Posterior cingulate gyrus (tissue), 11 donors: ENCODE data around the gene MRPL32.

Experiments
- DNase-seq, 10 donors: peaks; one replicate each; pipeline versions ENCODE4 v3.0.0 to v3.0.0-alpha.2; 2020 to 2021; ENCODE audit warnings: mixed read lengths in 3 of 10
- intact Hi-C: fragments of 100-400 bp; cut with DNase I; formaldehyde crosslinking; loops from one replicate; pipeline ENCODE4 v1.15.1; 2023

The MRPL32 gene

DNA sequence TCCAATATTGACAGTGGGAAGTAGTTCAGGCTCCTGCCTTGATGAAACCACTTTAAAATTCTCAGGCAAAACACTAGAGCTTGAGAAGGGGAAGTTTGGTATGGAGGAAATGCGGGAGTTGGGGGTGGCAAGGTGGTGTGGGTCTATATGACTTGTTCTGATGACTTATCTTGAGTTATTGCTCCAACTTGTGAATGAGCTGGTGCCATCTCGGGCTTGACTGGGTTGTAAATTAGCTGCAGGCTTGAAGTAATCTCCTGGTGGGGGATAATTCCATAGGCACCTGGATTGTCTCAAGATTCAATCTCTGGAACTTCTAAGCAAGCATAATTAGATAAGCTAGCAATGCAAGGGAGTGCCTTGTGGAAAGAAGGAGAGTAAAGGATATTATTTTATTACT, 29.0 kb downstream of the MRPL32 start:
- intact Hi-C loops: no loop called here
- no peak for DNase-seq

DNA sequence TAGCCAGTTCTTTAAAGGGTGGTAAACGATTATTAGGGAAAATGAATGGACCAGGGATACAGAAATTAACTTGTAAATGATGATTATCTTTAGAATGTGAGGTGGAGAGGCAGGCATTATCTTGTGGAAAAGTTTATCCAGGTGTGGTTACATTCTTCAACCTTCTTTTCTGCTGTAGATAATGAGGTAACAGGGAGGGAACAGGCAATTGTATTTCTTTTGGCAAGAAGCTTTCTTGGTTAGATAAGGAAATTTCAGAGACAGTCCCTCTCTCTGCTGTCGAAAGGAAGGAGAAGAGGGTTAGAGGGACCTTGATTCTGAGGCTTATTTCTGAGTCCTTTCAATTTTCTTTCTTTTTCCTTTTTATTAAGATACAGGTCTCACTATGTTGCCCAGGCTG, 32.1 kb downstream of the MRPL32 start:
- intact Hi-C loops: no loop called here
- DNase-seq: no peak

DNA sequence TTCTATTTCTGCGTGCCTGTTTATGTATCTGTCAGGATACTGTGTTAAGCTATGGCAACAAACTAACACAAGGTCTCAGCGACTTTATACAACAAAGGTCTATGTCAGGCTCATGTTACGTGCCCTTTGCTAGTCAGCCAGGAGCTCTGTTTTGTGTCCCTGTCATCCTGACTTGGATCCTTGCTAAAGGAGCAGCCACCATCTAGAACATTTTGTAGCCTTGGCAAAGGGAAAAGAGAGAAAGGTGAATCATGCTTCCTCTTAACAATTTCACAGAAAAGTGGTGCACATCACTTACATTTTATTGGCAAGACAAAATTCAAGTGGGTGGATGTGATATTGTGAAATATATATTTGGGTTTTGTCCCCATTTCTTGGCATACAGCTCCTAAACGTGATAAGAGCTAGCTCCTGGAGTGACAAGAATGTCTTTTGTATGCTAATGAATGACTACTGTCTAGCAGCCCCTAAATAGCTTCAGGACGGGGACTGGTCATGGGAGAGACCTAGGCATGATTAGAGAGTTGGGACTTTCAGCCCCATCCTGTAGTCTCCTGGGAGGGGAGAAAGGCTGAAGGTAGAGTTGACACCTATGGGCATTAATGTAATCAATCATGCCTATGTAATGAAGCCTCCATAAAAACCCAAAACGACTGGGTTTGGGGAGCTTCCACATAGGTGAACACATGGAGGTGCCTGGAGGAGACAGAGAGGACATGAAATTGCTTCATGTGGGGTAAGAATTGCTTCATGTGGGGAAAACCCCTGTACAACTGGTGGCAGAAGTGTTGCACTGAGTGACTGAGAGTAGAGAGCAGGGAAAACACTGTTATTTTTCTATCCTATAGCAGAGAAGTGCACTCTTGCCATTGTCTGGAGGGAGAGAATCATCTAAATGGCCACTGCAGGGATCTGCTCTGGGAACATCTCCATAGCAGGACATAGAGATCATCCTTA, 33.0 kb downstream of the MRPL32 start:
- intact Hi-C loops: no loop called here
- DNase-seq: no peak

DNA sequence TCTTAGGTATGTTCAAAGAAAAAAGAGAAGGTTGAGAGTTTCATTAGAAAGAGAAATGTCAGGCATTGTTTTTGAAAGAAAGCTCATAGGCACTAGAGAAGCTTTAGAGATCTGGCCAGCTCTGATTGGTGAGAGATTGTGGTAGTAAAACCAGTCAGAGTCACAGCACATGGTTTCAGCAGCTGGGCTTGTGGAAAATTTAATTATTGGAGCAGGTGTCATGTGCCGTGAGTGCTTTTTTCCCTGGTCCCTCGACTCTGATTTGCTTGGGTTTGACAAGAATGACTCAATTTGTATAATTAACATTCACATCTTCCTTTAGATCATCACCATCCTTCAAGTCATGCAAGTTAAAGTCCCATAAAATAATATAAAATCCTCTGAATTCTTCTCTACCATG, 35.2 kb downstream of the MRPL32 start:
- no peak for DNase-seq
- intact Hi-C loops: no loop called here

DNA sequence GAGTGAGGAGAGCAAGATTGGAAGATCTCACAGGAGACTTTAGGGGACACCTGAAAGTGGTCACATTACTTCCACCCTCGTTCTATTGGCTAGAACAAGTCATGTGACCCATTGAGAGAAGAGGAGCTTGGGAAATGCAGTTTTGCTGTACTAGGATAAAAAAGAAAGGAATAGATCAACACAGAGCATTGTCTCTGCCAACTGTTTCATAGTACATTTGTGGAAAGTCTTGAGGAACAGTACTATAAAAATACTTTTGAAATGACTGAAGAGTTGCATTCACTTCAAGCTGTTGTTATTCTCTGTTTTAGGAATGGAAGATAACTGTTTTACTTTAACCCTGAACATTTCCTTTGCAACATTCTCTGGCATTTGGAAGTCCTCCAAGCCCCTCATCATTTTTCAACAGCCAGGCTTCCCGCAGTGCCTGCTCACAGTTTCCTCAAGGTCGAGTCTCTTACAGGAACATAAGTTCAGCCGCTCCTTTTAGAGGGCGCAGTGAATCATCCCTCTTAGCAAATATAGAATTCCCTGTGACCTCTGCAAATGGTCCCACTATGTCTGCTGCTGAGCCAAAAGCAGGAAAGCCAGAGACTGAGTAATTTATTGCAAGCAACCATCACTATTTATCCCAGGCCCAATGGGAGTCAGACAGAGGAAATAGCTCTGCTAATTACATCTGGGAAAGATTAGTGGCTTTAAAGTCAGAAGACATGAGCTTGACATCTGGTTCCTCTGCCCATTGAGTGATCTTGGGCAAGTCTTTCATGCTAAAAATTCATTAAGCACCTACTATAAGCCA, 40.7 kb downstream of the MRPL32 start:
- no peak for DNase-seq
- intact Hi-C loops: no loop called here

DNA sequence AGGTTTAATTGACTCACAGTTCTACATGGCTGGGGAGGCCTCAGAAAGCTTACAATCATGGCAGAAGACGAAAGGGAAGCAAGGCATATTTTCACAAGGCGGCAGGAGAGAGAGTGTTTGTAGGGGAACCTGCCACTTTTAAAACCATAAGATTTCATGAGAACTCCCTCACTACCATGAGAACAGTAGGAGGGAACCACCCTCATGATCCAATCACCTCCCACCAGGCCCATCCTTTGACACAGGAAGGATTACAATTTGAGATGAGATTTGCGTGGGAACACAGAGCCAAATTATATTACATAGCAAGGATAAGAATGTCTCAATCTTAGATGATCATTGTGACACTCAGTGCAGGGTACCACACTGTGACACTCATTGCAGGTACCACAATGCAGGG, 44.2 kb downstream of the MRPL32 start:
- DNase-seq: no peak
- intact Hi-C loops: no loop called here

DNA sequence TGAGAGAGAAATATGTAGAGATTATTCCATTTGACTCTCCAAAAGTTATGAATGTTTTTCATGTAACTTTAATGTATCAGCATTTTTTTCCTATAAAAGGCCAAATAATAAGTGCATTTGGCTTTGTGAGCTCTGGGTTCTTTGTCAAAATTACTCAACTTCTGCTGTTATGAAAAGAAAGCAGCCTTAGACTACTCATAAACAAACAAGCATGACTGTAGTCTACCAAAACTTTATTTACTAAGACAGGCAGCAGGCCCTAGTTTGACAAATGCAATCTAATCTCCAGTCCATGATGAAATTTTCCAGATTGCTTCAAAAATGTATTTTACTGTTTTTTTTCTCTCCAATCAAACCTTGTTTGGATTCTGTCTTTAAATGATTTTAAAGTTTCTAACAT, 46.3 kb downstream of the MRPL32 start:
- intact Hi-C loops: no loop called here
- DNase-seq: no peak

DNA sequence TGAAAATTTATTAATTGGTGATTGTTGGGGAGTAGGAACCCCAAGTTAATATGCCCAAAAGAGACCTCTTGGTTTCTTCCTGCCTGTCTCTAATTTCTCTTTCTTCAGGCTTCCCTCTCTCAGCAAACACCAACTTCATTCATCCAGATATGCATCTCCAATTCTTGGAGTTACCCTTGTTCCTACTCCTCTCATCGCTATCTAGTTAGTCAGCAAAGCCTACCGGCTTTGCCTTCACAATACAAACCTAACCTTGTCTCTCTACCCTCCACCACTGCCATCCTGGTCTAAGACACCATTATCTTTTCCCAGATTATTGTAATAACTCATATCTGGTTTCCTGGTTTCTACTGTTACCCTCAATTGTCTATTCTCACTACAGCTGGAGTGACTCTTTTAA, 47.9 kb downstream of the MRPL32 start:
- intact Hi-C loops: no loop called here
- DNase-seq: no peak

DNA sequence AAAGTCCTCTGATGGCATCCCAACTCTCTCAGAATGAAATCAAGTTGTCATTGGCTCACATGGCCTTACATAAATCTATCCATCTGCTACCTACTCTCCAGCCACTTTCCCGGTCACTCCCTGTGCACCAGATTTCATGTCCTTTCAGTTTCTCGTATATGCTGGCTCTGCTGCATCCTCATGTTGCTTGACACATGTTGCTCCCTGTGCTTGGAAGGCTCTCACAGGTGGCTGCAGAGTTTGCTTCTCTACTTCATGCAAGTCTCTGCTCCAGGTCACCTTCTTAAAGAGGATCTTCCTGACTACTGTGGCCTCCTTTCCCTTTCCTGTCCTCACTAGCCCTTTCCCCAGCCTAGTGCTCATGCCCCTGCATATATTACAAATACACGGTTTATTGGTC, 48.3 kb downstream of the MRPL32 start:
- intact Hi-C loops: no loop called here
- no peak for DNase-seq

DNA sequence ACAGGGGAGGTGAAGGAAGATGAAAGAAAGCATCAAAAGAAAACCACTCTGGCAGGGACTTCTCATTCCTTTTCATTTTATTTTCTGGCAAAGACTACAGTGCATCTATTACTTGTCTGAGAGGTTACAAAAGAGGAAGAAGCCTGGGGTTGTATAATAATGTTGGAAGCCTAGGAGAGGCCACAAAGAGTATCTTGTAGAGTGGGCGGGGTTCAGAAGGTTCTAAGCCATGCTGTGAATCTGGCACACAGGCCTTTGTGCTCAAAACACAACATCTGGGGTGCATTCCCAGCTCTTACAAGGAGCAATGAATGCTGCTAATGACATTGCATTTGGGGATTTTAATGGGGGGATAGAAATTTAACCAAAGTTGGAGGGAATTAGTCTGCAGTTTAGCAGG, 49.4 kb downstream of the MRPL32 start:
- intact Hi-C loops: no loop called here
- no peak for DNase-seq

DNA sequence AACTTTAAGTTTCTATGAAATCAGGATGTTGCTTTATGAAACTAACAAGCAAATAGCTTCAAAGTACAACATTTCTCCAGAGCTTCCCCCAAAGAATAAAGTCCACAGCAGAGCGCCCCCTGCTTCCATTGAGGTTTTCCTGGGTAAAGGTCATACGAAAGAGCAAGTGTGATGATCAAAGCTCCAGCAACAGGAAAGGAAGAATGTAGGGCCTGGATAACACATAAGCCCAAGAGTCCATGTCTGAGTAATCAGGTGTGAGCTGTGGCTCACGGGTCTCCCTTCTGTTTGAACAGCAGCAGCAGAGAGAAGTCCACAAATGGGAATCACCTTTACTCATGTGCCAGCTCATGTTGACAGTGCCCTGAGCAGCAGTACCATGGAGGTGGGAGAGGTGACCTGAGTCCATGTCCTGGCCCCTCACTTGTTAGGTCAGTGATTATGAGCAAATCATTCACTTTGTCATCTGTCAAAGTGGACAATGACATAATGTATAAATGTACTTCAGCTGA, 50.5 kb downstream of the MRPL32 start:
- intact Hi-C loops: no loop called here
- no peak for DNase-seq

DNA sequence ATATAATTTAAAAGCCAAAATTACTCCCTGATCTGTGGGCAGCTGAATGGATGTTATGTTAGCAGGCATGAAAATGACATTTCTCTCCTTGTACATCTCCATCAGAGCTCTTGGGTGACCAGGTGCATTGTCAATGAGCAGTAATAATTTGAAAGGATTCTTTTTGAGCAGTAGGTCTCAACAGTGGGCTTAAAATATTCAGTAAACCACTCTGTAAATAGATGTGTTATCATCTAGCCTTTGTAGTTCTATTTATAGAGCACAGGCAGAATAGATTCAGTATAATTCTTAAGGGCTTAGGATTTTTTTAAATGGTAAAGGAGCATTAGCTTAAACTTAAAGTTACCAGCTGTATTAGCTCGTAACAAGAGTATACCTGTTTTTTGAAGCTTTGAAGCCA, 52.0 kb downstream of the MRPL32 start:
- intact Hi-C loops: no loop called here
- DNase-seq: no peak

DNA sequence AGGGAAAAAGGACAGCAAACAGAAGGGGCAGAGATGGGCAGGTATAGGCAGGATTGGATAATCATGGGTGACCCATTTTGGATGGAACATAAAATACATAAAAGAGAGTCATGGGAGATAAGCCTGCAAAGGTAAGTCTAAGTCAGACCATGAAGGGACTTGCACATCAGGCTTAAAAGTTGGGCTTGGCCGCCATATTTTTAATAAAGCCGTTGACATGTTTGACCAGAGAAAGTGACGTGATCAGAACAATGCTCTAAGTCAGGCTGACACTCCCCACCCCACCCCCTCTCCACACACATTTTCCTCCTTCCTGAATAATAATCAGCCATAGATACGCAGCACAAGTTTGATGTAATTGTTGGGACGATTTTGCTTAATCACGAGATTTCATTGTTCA, 54.0 kb downstream of the MRPL32 start:
- intact Hi-C loops: no loop called here
- no peak for DNase-seq

DNA sequence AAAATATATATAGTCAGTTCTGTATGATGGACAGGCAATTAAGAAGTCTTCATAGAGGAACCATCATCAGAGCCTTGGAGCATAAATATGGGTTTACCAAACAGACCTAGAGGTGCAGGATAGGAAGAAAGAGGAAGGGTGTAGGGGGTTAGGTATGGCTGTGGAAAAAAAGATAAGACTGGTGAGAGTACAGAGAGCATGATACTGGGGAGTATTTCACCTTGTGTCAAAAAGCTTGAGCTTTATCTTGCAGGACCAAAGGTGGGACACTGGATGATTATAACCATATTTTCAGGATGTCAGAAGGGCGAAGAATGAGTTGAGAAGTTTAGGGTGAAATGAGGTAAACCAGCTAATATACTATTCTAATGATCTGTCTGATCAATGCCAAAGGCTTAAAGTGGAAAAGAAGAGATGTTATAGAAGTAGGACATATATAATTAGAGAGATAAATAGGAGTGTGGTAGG, 54.6 kb downstream of the MRPL32 start:
- intact Hi-C loops: no loop called here
- DNase-seq: no peak
